HG02970 (cell line): ENCODE results near the gene ANKRD11.
"Not testable (repeated sequence)": the region's sequence is repeated elsewhere in the genome, so short reads cannot be mapped to it uniquely, and the experiment has no call there.

Experiments used
- ATAC-seq: cut with Tn5 transposase; IDR thresholded peaks from one replicate; pipeline ENCODE4 v1.9.1; 2021; ENCODE audit warnings: mild to moderate bottlenecking, moderate library complexity, moderate number of reproducible peaks; ENCODE audit not compliant: unreplicated experiment, low FRiP score

ANKRD11 gene

GRCh38 chr16:89335803-89336485 lies 154.4 kb downstream of the ANKRD11 start:
- no peak for ATAC-seq

GRCh38 chr16:89334988-89335802 lies 155.2 kb downstream of the ANKRD11 start:
- ATAC-seq, result no peak

GRCh38 chr16:89334461-89334860 lies 155.9 kb downstream of the ANKRD11 start:
- no peak for ATAC-seq

- ATAC-seq, result no peak
Observed at GRCh38 chr16:89334050-89334449, 156.3 kb downstream of the ANKRD11 start.

GRCh38 chr16:89333401-89334001 lies 156.9 kb downstream of the ANKRD11 start:
- not testable (repeated sequence) for ATAC-seq

- no peak for ATAC-seq
Observed at GRCh38 chr16:89332902-89333245, 157.5 kb downstream of the ANKRD11 start.

- no peak for ATAC-seq
Observed at GRCh38 chr16:89332243-89332901, 158.0 kb downstream of the ANKRD11 start.

- ATAC-seq, result no peak
Observed at GRCh38 chr16:89331371-89332109, 158.8 kb downstream of the ANKRD11 start.

GRCh38 chr16:89330177-89330856 lies 160.0 kb downstream of the ANKRD11 start:
- ATAC-seq, result no peak

- ATAC-seq, result not testable (repeated sequence)
Observed at GRCh38 chr16:89329830-89330176, 160.6 kb downstream of the ANKRD11 start.

GRCh38 chr16:89328412-89329400 lies 161.7 kb downstream of the ANKRD11 start:
- ATAC-seq, result not testable (repeated sequence)

GRCh38 chr16:89326721-89327120 lies 163.6 kb downstream of the ANKRD11 start:
- no peak for ATAC-seq

- no peak for ATAC-seq
Observed at GRCh38 chr16:89325861-89326471, 164.4 kb downstream of the ANKRD11 start.

GRCh38 chr16:89324056-89325010 lies 166.0 kb downstream of the ANKRD11 start:
- peak; percentile 52 for ATAC-seq

GRCh38 chr16:89323120-89323960 lies 167.0 kb downstream of the ANKRD11 start:
- ATAC-seq, result no peak
